ENCODE measurements around the gene MNAT1. TPM values are rescaled to one million over a fixed set of nuclear protein-coding genes. Genes with fewer than 3 reads are reported as not detected.

Gene MNAT1
- total RNA-seq (2013) = 14.7 TPM
- polyA plus RNA-seq = 1 to 10 TPM; 4.1 to 5.8 (median 4.5) TPM
- 2.4 and 5.7 TPM in 2 replicates for polyA minus RNA-seq
- 1.0 to 9.2 (median 3.9) reads per million in 11 experiments for total RNA-seq

DNA sequence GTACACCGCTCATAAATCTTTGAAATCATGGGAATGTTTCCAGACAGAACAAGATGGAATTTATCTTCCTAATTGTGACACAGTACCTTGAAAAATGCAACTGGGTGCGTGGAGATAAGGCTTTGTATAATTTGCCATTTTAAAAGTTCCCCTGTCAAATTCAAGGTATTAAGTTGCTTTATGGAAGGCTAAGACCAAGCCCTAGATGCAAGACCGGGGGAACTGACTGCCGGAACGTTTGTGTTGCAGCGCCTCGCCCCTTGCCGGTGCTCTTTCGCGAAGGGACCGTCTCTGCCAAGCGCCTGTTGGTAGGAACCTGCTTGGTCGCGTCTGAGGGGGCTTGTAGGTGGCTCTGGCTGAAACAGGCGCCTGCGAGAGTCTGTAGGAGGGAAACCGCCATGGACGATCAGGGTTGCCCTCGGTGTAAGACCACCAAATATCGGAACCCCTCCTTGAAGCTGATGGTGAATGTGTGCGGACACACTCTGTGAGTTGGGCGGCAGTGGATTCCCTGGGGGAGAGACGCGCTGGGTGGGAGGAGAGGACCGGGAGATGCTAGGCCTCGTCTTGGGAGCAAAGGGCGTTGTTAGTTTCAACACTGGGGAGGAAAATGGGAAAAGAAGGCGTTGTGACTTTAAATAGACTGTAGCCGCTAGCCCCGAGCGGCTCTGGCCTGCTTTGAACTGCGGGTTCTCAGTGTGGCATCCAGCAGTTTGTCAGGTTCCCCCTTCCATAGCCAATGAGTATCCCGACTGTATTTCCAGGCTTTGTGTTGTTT is at the start of gene MNAT1:
TSS of gene MNAT1 (plus strand) at position 297 of the 778 bp plus-strand sequence. CDS start at position 399, 102 bp downstream.
- peaks cover 25 to 35% (median 27%) of the 10 kb centered on the region in 3 donors for H3K27me3 Mint-ChIP-seq (ENCODE audit: low read depth in 3 of 3)
- H3K27me3 ChIP-seq (ENCODE audit: control insufficient read depth in 2 of 2, insufficient read depth in 2 of 2, low read length in 2 of 2) = peaks cover 23 to 34% of the 10 kb centered on the region in 2 donors
- intact Hi-C loops (cut with micrococcal nuclease) = no loop called here
- peak within 1 kb of the TSS; percentile 70 for H3K9ac ChIP-seq (ENCODE audit: insufficient read depth, low read length, poor library complexity, severe bottlenecking)
- no peak for TF ChIP-seq CTCF (IDR thresholded peaks at IDR 0.05)
- H3K36me3 Mint-ChIP-seq = no peaks in the 10 kb centered on the region
- H3K27ac Mint-ChIP-seq = peak within 1 kb of the TSS in 6 of 7 donors; percentile 7 to 88 (median 78)
- no peaks in the 10 kb centered on the region for H4K20me1 ChIP-seq (ENCODE audit: insufficient read depth, low read length)
- no peaks in the 10 kb centered on the region for H3K9me3 ChIP-seq (replicated peaks in 1 of 2; ENCODE audit: control insufficient read depth in 1 of 2, insufficient read depth in 1 of 2, low read length in 2 of 2)
- H3K9me3 Mint-ChIP-seq = peaks cover 0 to 11% (median 6%) of the 10 kb centered on the region in 7 donors
- H3K4me3 Mint-ChIP-seq = peak within 1 kb of the TSS; percentile 99 to 100
- peaks cover 19% of the 10 kb centered on the region for H3K4me1 Mint-ChIP-seq
- peak within 1 kb of the TSS; percentile 91 for H2AFZ ChIP-seq (ENCODE audit: insufficient read depth, low read depth, low read length, poor library complexity, severe bottlenecking)
- peaks cover 10 to 12% of the 10 kb centered on the region in 2 donors for H3K4me1 ChIP-seq (ENCODE audit: control insufficient read depth in 1 of 2, insufficient read depth in 2 of 2, low read length in 2 of 2)
- 4% methylated on average over 32 of the region's 33 CpGs for WGBS (ENCODE audit: insufficient coverage)
- H3K4me3 ChIP-seq (replicated peaks in 1 of 3; ENCODE audit: low read depth in 2 of 3, low read length in 3 of 3) = peak within 1 kb of the TSS; percentile 59 to 87 (median 60)
- peak within 1 kb of the TSS in 1 of 2 donors; percentile 66 for H3K27ac ChIP-seq (ENCODE audit: low read depth in 1 of 2, low read length in 2 of 2)
- H3K36me3 ChIP-seq (replicated peaks in 1 of 2; ENCODE audit: control insufficient read depth in 1 of 2, insufficient read depth in 2 of 2, low read length in 2 of 2) = no peaks in the 10 kb centered on the region
- H3K4me2 ChIP-seq (replicated peaks; ENCODE audit: extremely low read depth, low read length, poor library complexity, severe bottlenecking) = peak within 1 kb of the TSS; percentile 73
- H3K79me2 ChIP-seq (ENCODE audit: insufficient read depth, low read length) = peaks cover 23% of the 10 kb centered on the region
- DNase-seq = peak; percentile 46 to 54 (median 48)

DNA sequence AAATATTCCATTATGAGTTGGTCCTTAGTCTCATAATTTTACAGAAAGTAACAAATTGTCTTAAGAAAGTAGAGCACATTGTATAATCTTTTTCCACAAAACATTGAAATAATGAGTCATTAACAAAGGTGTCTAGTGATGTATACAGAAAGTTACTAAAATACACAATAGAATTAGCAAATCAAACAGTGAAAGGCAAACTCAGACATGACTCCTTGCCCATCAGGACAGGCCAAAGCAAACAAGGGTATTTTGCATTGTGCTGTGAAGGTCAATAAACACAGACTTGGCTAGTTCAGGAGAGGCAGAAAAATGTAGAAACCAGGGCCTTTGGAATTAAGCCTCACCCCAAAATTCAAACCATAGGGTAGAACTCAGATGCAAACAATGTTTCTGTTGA is 47.7 kb upstream of the MNAT1 start:
- Mint-ChIP-seq H3K9me3 (peaks cover 0 to 10% (median 5%) of the 10 kb centered on the region in 7 donors), H3K27me3 (ENCODE audit: low read depth in 3 of 3) (peaks cover 2 to 13% (median 4%) of the 10 kb centered on the region in 3 donors), H3K4me3 (no peak overlapping the region), H3K27ac (no peak overlapping the region), H3K4me1 (peaks cover 3% of the 10 kb centered on the region), H3K36me3 (no peaks in the 10 kb centered on the region)
- Histone ChIP-seq H3K9me3 (replicated peaks in 1 of 2; ENCODE audit: control insufficient read depth in 1 of 2, insufficient read depth in 1 of 2, low read length in 2 of 2) (peaks cover 0 to 6% of the 10 kb centered on the region in 2 donors), H3K4me2 (replicated peaks; ENCODE audit: extremely low read depth, low read length, poor library complexity, severe bottlenecking) (no peak overlapping the region), H4K20me1 (ENCODE audit: insufficient read depth, low read length) (no peaks in the 10 kb centered on the region), H3K4me1 (ENCODE audit: control insufficient read depth in 1 of 2, insufficient read depth in 2 of 2, low read length in 2 of 2) (no peaks in the 10 kb centered on the region), H3K9ac (ENCODE audit: insufficient read depth, low read length, poor library complexity, severe bottlenecking) (no peak overlapping the region), H3K4me3 (replicated peaks in 1 of 3; ENCODE audit: low read depth in 2 of 3, low read length in 3 of 3) (no peak overlapping the region), H3K27ac (ENCODE audit: low read depth in 1 of 2, low read length in 2 of 2) (no peak overlapping the region), H3K79me2 (ENCODE audit: insufficient read depth, low read length) (no peaks in the 10 kb centered on the region), H2AFZ (ENCODE audit: insufficient read depth, low read depth, low read length, poor library complexity, severe bottlenecking) (no peak overlapping the region), H3K27me3 (ENCODE audit: control insufficient read depth in 2 of 2, insufficient read depth in 2 of 2, low read length in 2 of 2) (no peaks in the 10 kb centered on the region), H3K36me3 (replicated peaks in 1 of 2; ENCODE audit: control insufficient read depth in 1 of 2, insufficient read depth in 2 of 2, low read length in 2 of 2) (no peaks in the 10 kb centered on the region)
- DNase-seq = no peak
- intact Hi-C loops (cut with micrococcal nuclease) = no loop called here
- no peak for TF ChIP-seq CTCF (IDR thresholded peaks at IDR 0.05)

Measured in CD14-positive monocyte (primary cell).